DOHH2 (cell line): Measurements from ENCODE around the gene TGFBR3L.

Experiments
- EZH2phosphoT487 ChIP-seq: fragments of 200-600 bp; sonication (generic); IDR thresholded peaks from 2 replicates; pipeline ENCODE4 v1.6.1; 2017; ENCODE audit warnings: borderline replicate concordance, mild to moderate bottlenecking, antibody characterized with exemption, low read length, moderate library complexity, mixed read lengths
- TF ChIP-seq, protein P1 (sequence below): fragments of 200-600 bp; sonication (generic); IDR thresholded peaks from one replicate; pipeline ENCODE4 v1.5.1; 2014; ENCODE audit warnings: antibody characterized with exemption, mild to moderate bottlenecking, low read depth, low read length; ENCODE audit not compliant: poor library complexity, severe bottlenecking

DNA sequence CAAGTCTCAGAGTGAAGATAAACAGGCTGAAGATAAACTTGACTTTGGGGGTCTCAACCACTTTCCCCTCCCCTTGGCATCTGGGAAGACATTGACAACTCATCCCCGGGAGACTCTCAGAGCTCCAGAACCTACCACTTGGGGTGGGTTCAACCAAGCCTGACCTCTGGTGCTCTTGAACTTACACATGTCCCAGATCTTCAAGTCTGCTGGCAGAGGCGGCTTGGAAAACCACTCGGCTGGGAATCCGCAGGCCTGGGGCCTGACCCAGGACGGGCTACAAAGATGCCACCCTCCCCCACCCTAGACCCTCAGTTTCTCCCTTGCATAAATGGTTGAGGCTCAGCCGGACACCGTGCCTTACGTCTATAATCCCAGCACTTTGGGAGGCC, 25.8 kb upstream of the TGFBR3L start:
- TF ChIP-seq, protein P1, sequence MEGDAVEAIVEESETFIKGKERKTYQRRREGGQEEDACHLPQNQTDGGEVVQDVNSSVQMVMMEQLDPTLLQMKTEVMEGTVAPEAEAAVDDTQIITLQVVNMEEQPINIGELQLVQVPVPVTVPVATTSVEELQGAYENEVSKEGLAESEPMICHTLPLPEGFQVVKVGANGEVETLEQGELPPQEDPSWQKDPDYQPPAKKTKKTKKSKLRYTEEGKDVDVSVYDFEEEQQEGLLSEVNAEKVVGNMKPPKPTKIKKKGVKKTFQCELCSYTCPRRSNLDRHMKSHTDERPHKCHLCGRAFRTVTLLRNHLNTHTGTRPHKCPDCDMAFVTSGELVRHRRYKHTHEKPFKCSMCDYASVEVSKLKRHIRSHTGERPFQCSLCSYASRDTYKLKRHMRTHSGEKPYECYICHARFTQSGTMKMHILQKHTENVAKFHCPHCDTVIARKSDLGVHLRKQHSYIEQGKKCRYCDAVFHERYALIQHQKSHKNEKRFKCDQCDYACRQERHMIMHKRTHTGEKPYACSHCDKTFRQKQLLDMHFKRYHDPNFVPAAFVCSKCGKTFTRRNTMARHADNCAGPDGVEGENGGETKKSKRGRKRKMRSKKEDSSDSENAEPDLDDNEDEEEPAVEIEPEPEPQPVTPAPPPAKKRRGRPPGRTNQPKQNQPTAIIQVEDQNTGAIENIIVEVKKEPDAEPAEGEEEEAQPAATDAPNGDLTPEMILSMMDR, result no peak
- no peak for TF ChIP-seq EZH2phosphoT487
